Measurements from ENCODE around the gene MASP2. TPM values are rescaled to one million over a fixed set of nuclear protein-coding genes. Genes with fewer than 3 reads are reported as not detected.
"Not testable (repeated sequence)": the region's sequence is repeated elsewhere in the genome, so short reads cannot be mapped to it uniquely, and the experiment has no call there.

Gene MASP2
- not detected for total RNA-seq

- H3K4me1 ChIP-seq: no peaks in the 10 kb centered on the region
- H3K36me3 ChIP-seq: no peaks in the 10 kb centered on the region
- H3K4me3 ChIP-seq: no peak within 1 kb of the TSS
- WGBS, 2 donors: 90% methylated on average over 21 to 24 of the region's 28 CpGs
- no peaks in the 10 kb centered on the region for H3K9me3 ChIP-seq
- no peak for DNase-seq (ENCODE audit: low spot score in 2 of 2)
- H3K27ac ChIP-seq: no peak within 1 kb of the TSS
- TF ChIP-seq POLR2A (IDR thresholded peaks at IDR 0.05) (no peak), EP300 (IDR thresholded peaks at IDR 0.05) (no peak)
- TF ChIP-seq, protein P1, sequence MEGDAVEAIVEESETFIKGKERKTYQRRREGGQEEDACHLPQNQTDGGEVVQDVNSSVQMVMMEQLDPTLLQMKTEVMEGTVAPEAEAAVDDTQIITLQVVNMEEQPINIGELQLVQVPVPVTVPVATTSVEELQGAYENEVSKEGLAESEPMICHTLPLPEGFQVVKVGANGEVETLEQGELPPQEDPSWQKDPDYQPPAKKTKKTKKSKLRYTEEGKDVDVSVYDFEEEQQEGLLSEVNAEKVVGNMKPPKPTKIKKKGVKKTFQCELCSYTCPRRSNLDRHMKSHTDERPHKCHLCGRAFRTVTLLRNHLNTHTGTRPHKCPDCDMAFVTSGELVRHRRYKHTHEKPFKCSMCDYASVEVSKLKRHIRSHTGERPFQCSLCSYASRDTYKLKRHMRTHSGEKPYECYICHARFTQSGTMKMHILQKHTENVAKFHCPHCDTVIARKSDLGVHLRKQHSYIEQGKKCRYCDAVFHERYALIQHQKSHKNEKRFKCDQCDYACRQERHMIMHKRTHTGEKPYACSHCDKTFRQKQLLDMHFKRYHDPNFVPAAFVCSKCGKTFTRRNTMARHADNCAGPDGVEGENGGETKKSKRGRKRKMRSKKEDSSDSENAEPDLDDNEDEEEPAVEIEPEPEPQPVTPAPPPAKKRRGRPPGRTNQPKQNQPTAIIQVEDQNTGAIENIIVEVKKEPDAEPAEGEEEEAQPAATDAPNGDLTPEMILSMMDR (IDR thresholded peaks at IDR 0.05): no peak
- H3K27me3 ChIP-seq: no peaks in the 10 kb centered on the region
Measured at GRCh38 chr1:11046625-11047365, at the start of gene MASP2. Gene MASP2 (minus strand): TSS chr1:11047239. CDS start chr1:11047207, 32 bp downstream.

DNA sequence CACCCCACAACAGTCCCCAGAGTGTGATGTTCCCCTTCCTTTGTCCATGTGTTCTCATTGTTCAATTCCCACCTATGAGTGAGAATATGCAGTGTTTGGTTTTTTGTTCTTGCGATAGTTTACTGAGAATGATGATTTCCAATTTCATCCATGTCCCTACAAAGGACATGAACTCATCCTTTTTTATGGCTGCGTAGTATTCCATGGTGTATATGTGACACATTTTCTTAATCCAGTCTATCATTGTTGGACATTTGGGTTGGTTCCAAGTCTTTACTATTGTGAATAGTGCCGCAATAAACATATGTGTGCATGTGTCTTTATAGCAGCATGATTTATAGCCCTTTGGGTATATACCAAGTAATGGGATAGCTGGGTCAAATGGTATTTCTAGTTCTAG lies 36.7 kb upstream of the MASP2 start:
- 91 to 95% methylated on average over 3 of the region's 3 CpGs for WGBS, 2 donors
- H3K9me3 ChIP-seq; H3K4me3 ChIP-seq; H3K4me1 ChIP-seq; H3K27me3 ChIP-seq; DNase-seq (ENCODE audit: low spot score in 2 of 2); H3K27ac ChIP-seq: not testable (repeated sequence)
- peaks cover 0 to 89% (median 20%) of the 10 kb centered on the region in 3 donors for H3K36me3 ChIP-seq

DNA sequence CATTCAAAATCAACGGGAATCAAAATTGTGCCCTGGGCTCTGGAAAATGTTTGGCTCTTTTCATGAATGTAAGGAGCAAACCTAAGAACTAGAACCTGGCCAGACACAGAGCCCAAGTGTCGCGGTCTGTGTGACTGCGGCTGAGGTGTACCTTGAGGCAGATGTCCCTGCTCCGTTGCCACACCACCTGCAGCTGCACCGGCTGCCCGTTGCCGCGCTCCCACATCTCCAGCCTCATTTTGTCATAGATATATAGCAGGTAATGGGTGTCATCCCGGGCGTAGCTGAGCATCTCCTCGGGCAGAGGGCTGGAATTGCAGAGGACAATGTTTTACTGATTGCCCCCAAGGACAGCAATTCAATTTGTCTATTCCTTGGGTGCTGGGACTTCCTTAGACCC lies 33.9 kb upstream of the MASP2 start:
- Histone ChIP-seq H3K27me3 (no peaks in the 10 kb centered on the region), H3K27ac (peak overlapping the region in 1 of 4 donors; percentile 13), H3K9me3 (no peaks in the 10 kb centered on the region), H3K4me3 (no peak overlapping the region), H3K4me1 (peaks cover 0 to 7% (median 0%) of the 10 kb centered on the region in 4 donors), H3K36me3 (peaks cover 0 to 89% (median 5%) of the 10 kb centered on the region in 3 donors)
- no peak for DNase-seq (ENCODE audit: low spot score in 2 of 2)
- 84 to 89% methylated on average over 12 of the region's 12 CpGs for WGBS, 2 donors
- TF ChIP-seq, protein P1 (IDR thresholded peaks at IDR 0.05): no peak

DNA sequence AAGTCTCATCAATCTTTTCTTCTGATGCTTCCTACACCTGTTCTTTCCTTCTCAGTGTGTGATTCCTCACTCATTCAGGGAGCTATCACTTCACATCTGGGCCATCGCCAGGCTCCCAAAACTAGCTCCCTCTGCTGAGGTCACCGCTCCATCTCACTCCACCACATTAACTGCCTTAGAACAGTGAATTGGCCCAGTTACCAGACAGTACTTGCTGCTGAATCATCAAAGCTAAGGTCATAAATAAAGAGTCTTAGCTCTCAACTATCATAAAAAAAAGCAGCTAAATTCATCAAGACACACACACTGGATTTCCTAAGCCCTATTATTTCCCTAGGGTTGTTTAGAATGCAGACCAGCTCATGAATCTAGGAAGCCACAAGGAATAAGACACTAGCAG lies 31.6 kb upstream of the MASP2 start:
- Histone ChIP-seq H3K9me3 (no peaks in the 10 kb centered on the region), H3K27ac (no peak overlapping the region), H3K4me3 (no peak overlapping the region), H3K4me1 (peaks cover 0 to 7% (median 0%) of the 10 kb centered on the region in 4 donors), H3K27me3 (no peaks in the 10 kb centered on the region), H3K36me3 (peaks cover 3 to 96% (median 24%) of the 10 kb centered on the region in 3 donors)
- no peak for TF ChIP-seq EP300 (IDR thresholded peaks at IDR 0.05)
- TF ChIP-seq, protein P1 (IDR thresholded peaks at IDR 0.05): no peak
- TF ChIP-seq POLR2A (IDR thresholded peaks at IDR 0.05): no peak
- DNase-seq (ENCODE audit: low spot score in 2 of 2): no peak
- WGBS, 2 donors: 89 to 94% methylated on average over 2 of the region's 2 CpGs

DNA sequence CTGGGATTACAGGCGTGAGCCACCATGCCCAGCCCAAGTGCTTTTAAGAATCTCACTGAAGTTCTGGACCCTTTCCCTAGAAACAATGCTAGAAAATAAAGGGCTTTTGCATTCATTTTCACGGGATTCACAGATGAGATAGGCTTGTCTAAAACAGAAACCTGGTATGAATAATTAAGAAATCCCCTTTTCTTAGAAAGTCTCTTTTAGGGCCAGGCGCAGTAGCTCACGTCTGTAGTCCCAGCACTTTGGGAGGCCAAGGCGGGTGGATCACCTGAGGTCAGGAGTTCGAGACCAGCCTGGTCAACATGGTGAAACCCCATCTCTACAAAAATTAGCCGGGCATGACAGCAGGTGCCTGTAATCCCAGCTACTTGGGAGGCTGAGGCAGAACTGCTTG lies 26.4 kb upstream of the MASP2 start:
- Histone ChIP-seq H3K4me1 (peaks cover 0 to 15% (median 5%) of the 10 kb centered on the region in 4 donors), H3K36me3 (peaks cover 3 to 99% (median 36%) of the 10 kb centered on the region in 3 donors)
- H3K4me3 ChIP-seq; DNase-seq (ENCODE audit: low spot score in 2 of 2); H3K27me3 ChIP-seq; H3K27ac ChIP-seq; H3K9me3 ChIP-seq: not testable (repeated sequence)
- WGBS, 2 donors: 89 to 93% methylated on average over 7 of the region's 7 CpGs

- Histone ChIP-seq H3K27me3 (no peaks in the 10 kb centered on the region), H3K9me3 (no peaks in the 10 kb centered on the region), H3K4me3 (no peak overlapping the region), H3K27ac (no peak overlapping the region), H3K4me1 (peaks cover 0 to 19% (median 5%) of the 10 kb centered on the region in 4 donors), H3K36me3 (peaks cover 3 to 100% (median 38%) of the 10 kb centered on the region in 3 donors)
- WGBS, 2 donors: 62 to 78% methylated on average over 12 to 13 of the region's 13 CpGs
- DNase-seq (ENCODE audit: low spot score in 2 of 2): no peak
- no peak for TF ChIP-seq POLR2A (IDR thresholded peaks at IDR 0.05)
- TF ChIP-seq EP300 (IDR thresholded peaks at IDR 0.05): no peak
- TF ChIP-seq, protein P1 (IDR thresholded peaks at IDR 0.05): no peak
Measured at GRCh38 chr1:11072216-11072917, 25.3 kb upstream of the MASP2 start.

Measured in tibial nerve (tissue), 4 donors.